ENCODE results near the gene LY6G6C. TPM values are rescaled to one million over a fixed set of nuclear protein-coding genes. Genes with fewer than 3 reads are reported as not detected.

LY6G6C gene
- total and polyA plus RNA-seq, 10 of the 15 experiments (the other 5 are each of a cell fraction or from before 2014, with no cell fraction given) = not detected

DNA sequence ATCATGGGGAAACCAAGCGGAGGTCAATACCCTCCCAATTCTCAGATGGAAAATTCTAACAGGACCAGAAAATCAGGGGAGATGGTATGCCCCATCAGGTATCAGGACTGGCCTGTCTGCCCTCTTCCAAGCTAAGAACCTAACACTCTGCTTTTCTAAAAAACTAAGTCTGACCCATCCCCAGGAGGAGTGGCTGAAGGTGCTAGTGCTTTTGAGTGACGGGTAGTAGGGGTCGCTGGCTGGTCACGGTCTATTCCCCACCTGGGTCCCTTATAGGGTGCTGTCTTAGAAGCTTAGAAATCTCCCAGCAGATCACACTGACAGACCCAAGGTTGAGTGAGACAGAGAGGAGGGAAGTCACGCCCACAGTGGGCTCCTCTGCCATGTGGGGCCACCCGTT is 28.0 kb downstream of the LY6G6C start:
- SMC1A ChIA-PET (ENCODE audit: uncharacterized antibody, unreplicated experiment) = interaction anchor here (0.6 to 1.7 kb wide), 4 partner anchors 9 to 601 kb away, joined by 3 read pairs; partner anchors contain the start of gene LY6G6F
- Histone ChIP-seq H3K4me1 (ENCODE audit: control insufficient read depth, insufficient read depth, low read length) (no peaks in the 10 kb centered on the region), H3K27ac (ENCODE audit: control insufficient read depth, insufficient read depth) (no peak overlapping the region), H3K9me3 (replicated peaks; ENCODE audit: control insufficient read depth, insufficient read depth, low read length) (no peaks in the 10 kb centered on the region), H3K36me3 (ENCODE audit: control insufficient read depth in 2 of 2, insufficient read depth in 2 of 2, low read length in 1 of 2) (peaks cover 17 to 29% of the 10 kb centered on the region in 2 experiments), H3K4me3 (no peak overlapping the region), H3K9ac (ENCODE audit: control insufficient read depth, insufficient read depth, low read length) (no peak overlapping the region), H3K79me2 (ENCODE audit: control insufficient read depth, insufficient read depth, low read length) (no peaks in the 10 kb centered on the region), H3K27me3 (replicated peaks in 1 of 2; ENCODE audit: control insufficient read depth in 2 of 2, insufficient read depth in 2 of 2, low read length in 1 of 2) (no peaks in the 10 kb centered on the region), H2AFZ (ENCODE audit: control insufficient read depth, low read depth, low read length) (no peak overlapping the region), H4K20me1 (ENCODE audit: control insufficient read depth, insufficient read depth) (no peaks in the 10 kb centered on the region), H3K4me2 (ENCODE audit: control insufficient read depth, insufficient read depth) (no peak overlapping the region)
- WGBS (ENCODE audit: insufficient coverage, insufficient replicate concordance, low lambda C conversion rate, missing lambda C conversion rate) = 85% methylated on average over 6 of the region's 6 CpGs
- no TSS peak for BruUV-seq (replicated peaks)
- DNase-seq (ENCODE audit: low read depth, low spot score) = no peak
- RAD21 ChIA-PET (ENCODE audit: unreplicated experiment) = no interaction called here
- no peak for ATAC-seq
- intact Hi-C loops (cut with micrococcal nuclease; ENCODE audit: unreplicated experiment) (no loop called here), in situ Hi-C loops (cut with MboI) (no loop called here)
- POLR2A ChIA-PET = interaction anchor here (0.6 to 2.2 kb wide), 3 partner anchors 27 to 72 kb away, joined by 4 to 7 read pairs (median 5); no protein-coding TSS in a partner anchor
- FAIRE-seq = no peak
- CTCF ChIA-PET = interaction anchor here (0.7 to 2.1 kb wide), 2 partner anchors 10 to 13 kb away, joined by 3 to 4 read pairs; partner anchors contain the start of gene ABHD16A
- TF ChIP-seq JUND (IDR thresholded peaks at IDR 0.05; ENCODE audit: low read depth, low read length) (no peak), FOXK2 (IDR thresholded peaks at IDR 0.05) (no peak), ZNF217 (IDR thresholded peaks at IDR 0.05) (no peak), CREM (IDR thresholded peaks at IDR 0.05; ENCODE audit: low read depth) (no peak), BRCA1 (IDR thresholded peaks at IDR 0.05; ENCODE audit: low read depth, low read length) (no peak), ZZZ3 (IDR thresholded peaks at IDR 0.05; ENCODE audit: control insufficient read depth, insufficient read length, low read depth) (no peak), CBX5 (IDR thresholded peaks at IDR 0.05; ENCODE audit: low read depth) (no peak), NR2F1 (conservative IDR thresholded peaks at IDR 0.05) (no peak), DPF2 (IDR thresholded peaks at IDR 0.05) (no peak), PML (IDR thresholded peaks at IDR 0.05; ENCODE audit: low read length) (no peak), KDM1A (IDR thresholded peaks at IDR 0.05; ENCODE audit: borderline replicate concordance) (no peak), KAT2A (conservative IDR thresholded peaks at IDR 0.05; ENCODE audit: control insufficient read depth, low read depth, low read length) (no peak)
- TF ChIP-seq, protein P1, sequence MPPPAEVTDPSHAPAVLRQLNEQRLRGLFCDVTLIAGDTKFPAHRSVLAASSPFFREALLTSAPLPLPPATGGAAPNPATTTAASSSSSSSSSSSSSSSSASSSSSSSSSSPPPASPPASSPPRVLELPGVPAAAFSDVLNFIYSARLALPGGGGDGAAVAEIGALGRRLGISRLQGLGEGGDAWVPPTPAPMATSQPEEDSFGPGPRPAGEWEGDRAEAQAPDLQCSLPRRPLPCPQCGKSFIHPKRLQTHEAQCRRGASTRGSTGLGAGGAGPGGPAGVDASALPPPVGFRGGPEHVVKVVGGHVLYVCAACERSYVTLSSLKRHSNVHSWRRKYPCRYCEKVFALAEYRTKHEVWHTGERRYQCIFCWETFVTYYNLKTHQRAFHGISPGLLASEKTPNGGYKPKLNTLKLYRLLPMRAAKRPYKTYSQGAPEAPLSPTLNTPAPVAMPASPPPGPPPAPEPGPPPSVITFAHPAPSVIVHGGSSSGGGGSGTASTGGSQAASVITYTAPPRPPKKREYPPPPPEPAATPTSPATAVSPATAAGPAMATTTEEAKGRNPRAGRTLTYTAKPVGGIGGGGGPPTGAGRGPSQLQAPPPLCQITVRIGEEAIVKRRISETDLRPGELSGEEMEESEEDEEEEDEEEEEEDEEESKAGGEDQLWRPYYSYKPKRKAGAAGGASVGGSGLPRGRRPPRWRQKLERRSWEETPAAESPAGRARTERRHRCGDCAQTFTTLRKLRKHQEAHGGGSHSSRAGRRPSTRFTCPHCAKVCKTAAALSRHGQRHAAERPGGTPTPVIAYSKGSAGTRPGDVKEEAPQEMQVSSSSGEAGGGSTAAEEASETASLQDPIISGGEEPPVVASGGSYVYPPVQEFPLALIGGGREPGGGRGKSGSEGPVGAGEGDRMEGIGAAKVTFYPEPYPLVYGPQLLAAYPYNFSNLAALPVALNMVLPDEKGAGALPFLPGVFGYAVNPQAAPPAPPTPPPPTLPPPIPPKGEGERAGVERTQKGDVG (CRISPR knock-in tag; IDR thresholded peaks at IDR 0.05) = no peak
- TF ChIP-seq, protein P2, sequence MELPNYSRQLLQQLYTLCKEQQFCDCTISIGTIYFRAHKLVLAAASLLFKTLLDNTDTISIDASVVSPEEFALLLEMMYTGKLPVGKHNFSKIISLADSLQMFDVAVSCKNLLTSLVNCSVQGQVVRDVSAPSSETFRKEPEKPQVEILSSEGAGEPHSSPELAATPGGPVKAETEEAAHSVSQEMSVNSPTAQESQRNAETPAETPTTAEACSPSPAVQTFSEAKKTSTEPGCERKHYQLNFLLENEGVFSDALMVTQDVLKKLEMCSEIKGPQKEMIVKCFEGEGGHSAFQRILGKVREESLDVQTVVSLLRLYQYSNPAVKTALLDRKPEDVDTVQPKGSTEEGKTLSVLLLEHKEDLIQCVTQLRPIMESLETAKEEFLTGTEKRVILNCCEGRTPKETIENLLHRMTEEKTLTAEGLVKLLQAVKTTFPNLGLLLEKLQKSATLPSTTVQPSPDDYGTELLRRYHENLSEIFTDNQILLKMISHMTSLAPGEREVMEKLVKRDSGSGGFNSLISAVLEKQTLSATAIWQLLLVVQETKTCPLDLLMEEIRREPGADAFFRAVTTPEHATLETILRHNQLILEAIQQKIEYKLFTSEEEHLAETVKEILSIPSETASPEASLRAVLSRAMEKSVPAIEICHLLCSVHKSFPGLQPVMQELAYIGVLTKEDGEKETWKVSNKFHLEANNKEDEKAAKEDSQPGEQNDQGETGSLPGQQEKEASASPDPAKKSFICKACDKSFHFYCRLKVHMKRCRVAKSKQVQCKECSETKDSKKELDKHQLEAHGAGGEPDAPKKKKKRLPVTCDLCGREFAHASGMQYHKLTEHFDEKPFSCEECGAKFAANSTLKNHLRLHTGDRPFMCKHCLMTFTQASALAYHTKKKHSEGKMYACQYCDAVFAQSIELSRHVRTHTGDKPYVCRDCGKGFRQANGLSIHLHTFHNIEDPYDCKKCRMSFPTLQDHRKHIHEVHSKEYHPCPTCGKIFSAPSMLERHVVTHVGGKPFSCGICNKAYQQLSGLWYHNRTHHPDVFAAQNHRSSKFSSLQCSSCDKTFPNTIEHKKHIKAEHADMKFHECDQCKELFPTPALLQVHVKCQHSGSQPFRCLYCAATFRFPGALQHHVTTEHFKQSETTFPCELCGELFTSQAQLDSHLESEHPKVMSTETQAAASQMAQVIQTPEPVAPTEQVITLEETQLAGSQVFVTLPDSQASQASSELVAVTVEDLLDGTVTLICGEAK (IDR thresholded peaks at IDR 0.05; ENCODE audit: borderline replicate concordance) = no peak
- TF ChIP-seq, protein P3, sequence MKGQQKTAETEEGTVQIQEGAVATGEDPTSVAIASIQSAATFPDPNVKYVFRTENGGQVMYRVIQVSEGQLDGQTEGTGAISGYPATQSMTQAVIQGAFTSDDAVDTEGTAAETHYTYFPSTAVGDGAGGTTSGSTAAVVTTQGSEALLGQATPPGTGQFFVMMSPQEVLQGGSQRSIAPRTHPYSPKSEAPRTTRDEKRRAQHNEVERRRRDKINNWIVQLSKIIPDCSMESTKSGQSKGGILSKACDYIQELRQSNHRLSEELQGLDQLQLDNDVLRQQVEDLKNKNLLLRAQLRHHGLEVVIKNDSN (IDR thresholded peaks at IDR 0.05; ENCODE audit: borderline replicate concordance, extremely low read length, insufficient read depth, low read depth, low read length) = no peak
- TF ChIP-seq, protein P4, sequence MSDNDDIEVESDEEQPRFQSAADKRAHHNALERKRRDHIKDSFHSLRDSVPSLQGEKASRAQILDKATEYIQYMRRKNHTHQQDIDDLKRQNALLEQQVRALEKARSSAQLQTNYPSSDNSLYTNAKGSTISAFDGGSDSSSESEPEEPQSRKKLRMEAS (IDR thresholded peaks at IDR 0.05; ENCODE audit: low read depth, low read length) = no peak

All from GM12878 (cell line).